ENCODE results near the gene APPL2. TPM values are rescaled to one million over a fixed set of nuclear protein-coding genes. Genes with fewer than 3 reads are reported as not detected.

The APPL2 gene
- total RNA-seq, 2 donors from 2014 or later, result 13.1 to 30.3 TPM

GRCh38 chr12:105231396-105231795 is 4.6 kb downstream of the APPL2 start:
- peaks cover 10% of the 10 kb centered on the region for H3K36me3 ChIP-seq
- no peaks in the 10 kb centered on the region for H3K9me3 ChIP-seq
- DNase-seq (ENCODE audit: low spot score), result no peak
- TF ChIP-seq CTCF (IDR thresholded peaks at IDR 0.05), result no peak
- H3K27me3 ChIP-seq, result no peaks in the 10 kb centered on the region
- H3K4me1 ChIP-seq, result peaks cover 3 to 67% of the 10 kb centered on the region in 2 donors
- peak overlapping the region in 1 of 2 donors; percentile 99 for H3K27ac ChIP-seq
- H3K4me3 ChIP-seq, result no peak overlapping the region

- TF ChIP-seq CTCF (IDR thresholded peaks at IDR 0.05), result no peak
- peaks cover 3 to 73% of the 10 kb centered on the region in 2 donors for H3K4me1 ChIP-seq
- no peak for DNase-seq (ENCODE audit: low spot score)
- H3K27ac ChIP-seq, result no peak overlapping the region
- H3K27me3 ChIP-seq, result no peaks in the 10 kb centered on the region
- no peaks in the 10 kb centered on the region for H3K9me3 ChIP-seq
- peaks cover 10% of the 10 kb centered on the region for H3K36me3 ChIP-seq
- H3K4me3 ChIP-seq, result no peak overlapping the region
These were observed 6.6 kb downstream of the APPL2 start for GRCh38 chr12:105229371-105229770.

- H3K4me1 ChIP-seq, result peaks cover 3 to 73% of the 10 kb centered on the region in 2 donors
- no peaks in the 10 kb centered on the region for H3K27me3 ChIP-seq
- DNase-seq (ENCODE audit: low spot score), result no peak
- no peak for TF ChIP-seq CTCF (IDR thresholded peaks at IDR 0.05)
- no peaks in the 10 kb centered on the region for H3K9me3 ChIP-seq
- no peak overlapping the region for H3K27ac ChIP-seq
- peaks cover 10% of the 10 kb centered on the region for H3K36me3 ChIP-seq
- no peak overlapping the region for H3K4me3 ChIP-seq
These were observed 7.0 kb downstream of the APPL2 start for GRCh38 chr12:105228966-105229365.

GRCh38 chr12:105228494-105228893 is 7.5 kb downstream of the APPL2 start:
- H3K27me3 ChIP-seq, result no peaks in the 10 kb centered on the region

GRCh38 chr12:105227879-105228278 is 8.1 kb downstream of the APPL2 start:
- Histone ChIP-seq H3K36me3 (peaks cover 10% of the 10 kb centered on the region), H3K27me3 (no peaks in the 10 kb centered on the region), H3K27ac (no peak overlapping the region), H3K4me3 (no peak overlapping the region), H3K9me3 (no peaks in the 10 kb centered on the region), H3K4me1 (peaks cover 3 to 71% of the 10 kb centered on the region in 2 donors)
- no peak for TF ChIP-seq CTCF (IDR thresholded peaks at IDR 0.05)
- DNase-seq (ENCODE audit: low spot score), result no peak

More at GRCh38 chr12:105228494-105228893, 7.5 kb downstream of the APPL2 start:
- Histone ChIP-seq H3K9me3 (no peaks in the 10 kb centered on the region), H3K4me1 (peaks cover 3 to 73% of the 10 kb centered on the region in 2 donors), H3K27ac (no peak overlapping the region), H3K4me3 (no peak overlapping the region), H3K36me3 (peaks cover 10% of the 10 kb centered on the region)
- DNase-seq (ENCODE audit: low spot score), result no peak
- TF ChIP-seq CTCF (IDR thresholded peaks at IDR 0.05), result no peak

GRCh38 chr12:105226219-105226618 is 9.8 kb downstream of the APPL2 start:
- Histone ChIP-seq H3K9me3 (no peaks in the 10 kb centered on the region), H3K27me3 (no peaks in the 10 kb centered on the region), H3K4me1 (peaks cover 3 to 71% of the 10 kb centered on the region in 2 donors), H3K4me3 (no peak overlapping the region), H3K27ac (peak overlapping the region; percentile 27 to 42), H3K36me3 (peaks cover 21% of the 10 kb centered on the region)
- TF ChIP-seq CTCF (IDR thresholded peaks at IDR 0.05), result no peak
- peak; percentile 69 for DNase-seq (ENCODE audit: low spot score)
